Muscle layer of colon (tissue), 2 donors: ENCODE results near the gene TIMM10.
A peak's percentile ranks its signal among the peaks of the same experiment; 100 is the strongest.

ENCODE experiments used
- H3K27ac ChIP-seq: one replicate; pipeline ENCODE4 v1.7.0; 2013; ENCODE audit warnings: low read depth, mild to moderate bottlenecking, low read length, moderate library complexity
- H3K27me3 ChIP-seq, 2 donors: one replicate each; pipeline ENCODE4 v1.7.0; 2013; ENCODE audit warnings: low read length in 2 of 2, mild to moderate bottlenecking in 2 of 2; ENCODE audit not compliant: insufficient read depth in 2 of 2, control insufficient read depth in 1 of 2
- H3K36me3 ChIP-seq: one replicate; pipeline ENCODE4 v1.7.0; 2013; ENCODE audit warnings: mild to moderate bottlenecking, low read length; ENCODE audit not compliant: insufficient read depth
- H3K4me1 ChIP-seq: one replicate; pipeline ENCODE4 v1.7.0; 2013; ENCODE audit warnings: mild to moderate bottlenecking, low read length; ENCODE audit not compliant: insufficient read depth
- H3K4me3 ChIP-seq, 2 donors: one replicate each; pipeline ENCODE4 v1.7.0; 2013; ENCODE audit warnings: low read length in 2 of 2, low read depth in 1 of 2, mild to moderate bottlenecking in 1 of 2, moderate library complexity in 1 of 2
- H3K9ac ChIP-seq: one replicate; pipeline ENCODE4 v1.7.0; 2013; ENCODE audit warnings: low read length
- H3K9me3 ChIP-seq: one replicate; pipeline ENCODE4 v1.7.0; 2013; ENCODE audit warnings: mild to moderate bottlenecking, low read length
- donor health status: abdominal sarcoma.
- donor health status: Adenocarcinoma of cecum.

TIMM10 gene

GRCh38 chr11:57513911-57514537 lies 16.5 kb downstream of the TIMM10 start:
- peak overlapping the region; percentile 65 for H3K9ac ChIP-seq

GRCh38 chr11:57513452-57513795 lies 17.1 kb downstream of the TIMM10 start:
- Histone ChIP-seq H3K9ac (no peak overlapping the region), H3K9me3 (no peaks in the 10 kb centered on the region), H3K36me3 (no peaks in the 10 kb centered on the region), H3K27me3 (no peaks in the 10 kb centered on the region), H3K27ac (no peak overlapping the region), H3K4me1 (peaks cover 7% of the 10 kb centered on the region), H3K4me3 (no peak overlapping the region)

More at GRCh38 chr11:57513911-57514537, 16.5 kb downstream of the TIMM10 start:
- Histone ChIP-seq H3K27ac (peak overlapping the region; percentile 72), H3K4me1 (peaks cover 7% of the 10 kb centered on the region), H3K9me3 (no peaks in the 10 kb centered on the region), H3K36me3 (no peaks in the 10 kb centered on the region), H3K4me3 (peak overlapping the region; percentile 89 to 99), H3K27me3 (no peaks in the 10 kb centered on the region)

DNA sequence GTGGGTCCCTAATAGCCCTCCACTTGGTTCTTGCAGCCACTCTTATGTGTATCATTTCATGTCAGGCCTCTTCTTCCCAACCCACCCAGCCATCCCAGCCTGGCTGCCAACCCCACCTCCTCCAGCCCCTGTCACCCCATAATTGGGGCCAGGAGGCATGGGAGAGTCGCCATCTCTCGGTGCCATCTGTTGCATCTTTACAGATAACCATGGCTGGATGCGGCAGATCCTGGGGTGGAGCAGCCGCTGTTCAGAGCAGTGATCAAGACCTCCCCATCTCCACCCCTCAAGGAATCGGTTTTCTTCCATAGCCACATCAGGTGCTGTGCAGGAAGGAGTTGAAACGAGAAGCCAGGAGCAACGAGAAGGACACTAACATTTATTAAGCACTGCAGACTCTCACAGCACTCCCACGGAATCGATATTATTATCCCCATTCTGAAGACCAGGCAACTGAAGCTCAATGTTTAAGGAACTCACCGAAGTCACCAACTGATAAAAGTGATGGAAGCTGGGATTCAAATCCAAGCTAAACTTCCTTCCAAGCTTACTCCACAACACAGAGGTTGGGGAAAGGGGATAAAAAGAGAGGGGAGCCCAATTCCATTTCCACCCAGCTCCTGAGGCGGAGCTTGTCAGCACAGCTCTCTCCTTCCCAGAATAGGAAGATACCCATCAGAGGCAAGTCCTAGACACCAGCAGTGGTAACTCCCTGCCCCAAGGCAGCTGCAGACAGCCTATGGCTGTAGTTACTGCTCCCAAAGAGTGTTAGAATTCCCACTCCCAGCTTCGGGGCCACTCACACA lies 17.7 kb downstream of the TIMM10 start:
- no peaks in the 10 kb centered on the region for H3K9me3 ChIP-seq
- no peaks in the 10 kb centered on the region for H3K36me3 ChIP-seq
- no peak overlapping the region for H3K27ac ChIP-seq
- peaks cover 7% of the 10 kb centered on the region for H3K4me1 ChIP-seq
- H3K27me3 ChIP-seq, result no peaks in the 10 kb centered on the region
- no peak overlapping the region for H3K9ac ChIP-seq
- no peak overlapping the region for H3K4me3 ChIP-seq

- no peak overlapping the region for H3K4me3 ChIP-seq
- H3K4me1 ChIP-seq, result peaks cover 7% of the 10 kb centered on the region
- H3K9ac ChIP-seq, result no peak overlapping the region
- no peaks in the 10 kb centered on the region for H3K36me3 ChIP-seq
- no peaks in the 10 kb centered on the region for H3K9me3 ChIP-seq
- H3K27me3 ChIP-seq, result no peaks in the 10 kb centered on the region
- no peak overlapping the region for H3K27ac ChIP-seq
These were observed 18.7 kb downstream of the TIMM10 start for GRCh38 chr11:57511741-57512430.

DNA sequence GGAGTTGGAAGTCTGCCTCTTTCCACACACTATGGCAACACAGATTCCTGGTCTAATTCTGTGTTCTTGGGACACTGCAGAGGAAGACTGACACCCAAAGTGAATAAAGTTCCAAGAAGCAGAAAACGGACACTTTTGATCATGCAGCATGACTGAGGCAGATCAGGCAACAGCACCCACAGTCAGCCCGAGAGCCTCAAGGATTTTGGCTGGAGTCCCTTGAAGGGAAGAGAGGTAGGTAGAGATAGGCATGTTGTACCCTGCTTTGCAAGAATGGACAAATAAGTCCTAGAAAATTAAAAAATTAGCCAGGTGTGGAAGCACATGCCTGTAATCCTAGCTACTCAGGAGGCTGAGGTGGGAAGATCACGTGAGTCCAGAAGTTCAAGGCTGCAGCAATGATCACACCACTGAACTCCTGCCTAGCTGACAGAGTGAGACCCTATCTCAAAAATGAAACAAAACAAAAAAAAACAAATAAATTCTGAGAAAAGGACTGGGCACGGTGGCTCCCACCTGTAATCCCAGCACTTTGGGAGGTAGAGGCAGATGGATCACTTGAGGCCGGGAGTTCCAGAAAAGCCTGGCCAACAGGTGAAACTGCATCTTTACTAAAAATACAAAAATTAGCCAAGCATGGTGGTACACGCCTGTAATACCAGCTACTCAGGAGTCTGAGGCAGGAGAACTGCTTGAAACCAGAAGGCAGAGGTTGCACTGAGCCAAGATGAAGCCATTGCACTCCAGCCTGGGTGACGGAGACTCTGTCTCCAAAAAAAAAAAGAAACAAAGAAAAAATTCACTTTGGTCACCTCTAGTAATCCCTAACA lies 22.0 kb downstream of the TIMM10 start:
- Histone ChIP-seq H3K27me3 (no peaks in the 10 kb centered on the region), H3K27ac (no peak overlapping the region), H3K4me3 (no peak overlapping the region), H3K9me3 (no peaks in the 10 kb centered on the region), H3K36me3 (peaks cover 4% of the 10 kb centered on the region), H3K9ac (no peak overlapping the region), H3K4me1 (peaks cover 7% of the 10 kb centered on the region)

DNA sequence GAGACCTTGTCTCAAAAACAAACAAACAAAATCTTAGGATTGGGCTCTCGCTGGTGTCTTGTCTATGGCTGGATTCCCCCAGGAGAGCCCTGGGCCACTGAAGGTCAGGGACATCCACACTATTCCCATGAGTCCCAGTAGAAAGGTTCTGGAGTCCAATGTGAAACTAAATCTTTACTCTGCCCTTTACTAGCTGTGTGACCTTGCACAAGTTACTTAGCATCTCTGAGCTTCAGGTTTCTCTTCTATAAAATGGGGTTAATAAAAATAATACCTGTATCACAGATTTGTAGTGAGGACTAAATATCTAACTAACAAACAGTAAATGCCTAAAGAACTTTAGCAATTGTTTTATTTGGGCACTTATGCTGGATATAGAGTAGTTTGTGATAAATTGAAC lies 24.0 kb downstream of the TIMM10 start:
- Histone ChIP-seq H3K4me1 (no peaks in the 10 kb centered on the region), H3K9me3 (no peaks in the 10 kb centered on the region), H3K27ac (no peak overlapping the region), H3K4me3 (no peak overlapping the region), H3K9ac (no peak overlapping the region), H3K27me3 (no peaks in the 10 kb centered on the region), H3K36me3 (peaks cover 4% of the 10 kb centered on the region)

GRCh38 chr11:57504511-57504910 lies 26.0 kb downstream of the TIMM10 start:
- H3K27ac ChIP-seq, result no peak overlapping the region
- H3K4me1 ChIP-seq, result peaks cover 8% of the 10 kb centered on the region
- H3K9me3 ChIP-seq, result no peaks in the 10 kb centered on the region
- H3K27me3 ChIP-seq, result no peaks in the 10 kb centered on the region
- no peak overlapping the region for H3K9ac ChIP-seq
- H3K36me3 ChIP-seq, result peaks cover 4% of the 10 kb centered on the region
- no peak overlapping the region for H3K4me3 ChIP-seq

DNA sequence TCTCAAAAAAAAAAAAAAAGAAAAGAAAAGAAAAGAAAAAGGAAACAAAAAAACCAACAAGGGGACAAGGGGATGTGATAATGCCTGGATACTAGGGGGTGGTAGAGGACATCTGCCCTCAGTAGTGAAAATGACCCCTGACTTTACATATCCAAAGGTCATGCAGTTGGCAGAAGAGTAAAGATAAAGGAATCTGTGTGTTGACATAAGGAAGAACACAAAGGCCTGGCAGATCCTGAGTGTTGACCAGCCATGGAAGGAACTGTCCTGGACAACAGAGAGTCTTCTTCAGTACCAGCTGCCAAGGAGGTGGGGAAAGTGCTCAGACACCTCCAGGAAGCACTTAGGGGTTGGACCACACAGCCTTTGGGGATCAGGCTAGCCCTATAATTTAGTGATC lies 27.7 kb downstream of the TIMM10 start:
- no peak overlapping the region for H3K27ac ChIP-seq

GRCh38 chr11:57502376-57502775 lies 28.2 kb downstream of the TIMM10 start:
- Histone ChIP-seq H3K36me3 (peaks cover 8% of the 10 kb centered on the region), H3K4me1 (peaks cover 15% of the 10 kb centered on the region), H3K9ac (no peak overlapping the region), H3K4me3 (no peak overlapping the region), H3K9me3 (no peaks in the 10 kb centered on the region), H3K27me3 (no peaks in the 10 kb centered on the region), H3K27ac (no peak overlapping the region)

More for the DNA sequence above, 27.7 kb downstream of the TIMM10 start:
- no peaks in the 10 kb centered on the region for H3K9me3 ChIP-seq
- H3K36me3 ChIP-seq, result peaks cover 4% of the 10 kb centered on the region
- no peak overlapping the region for H3K4me3 ChIP-seq
- peaks cover 15% of the 10 kb centered on the region for H3K4me1 ChIP-seq
- H3K9ac ChIP-seq, result no peak overlapping the region
- no peaks in the 10 kb centered on the region for H3K27me3 ChIP-seq

DNA sequence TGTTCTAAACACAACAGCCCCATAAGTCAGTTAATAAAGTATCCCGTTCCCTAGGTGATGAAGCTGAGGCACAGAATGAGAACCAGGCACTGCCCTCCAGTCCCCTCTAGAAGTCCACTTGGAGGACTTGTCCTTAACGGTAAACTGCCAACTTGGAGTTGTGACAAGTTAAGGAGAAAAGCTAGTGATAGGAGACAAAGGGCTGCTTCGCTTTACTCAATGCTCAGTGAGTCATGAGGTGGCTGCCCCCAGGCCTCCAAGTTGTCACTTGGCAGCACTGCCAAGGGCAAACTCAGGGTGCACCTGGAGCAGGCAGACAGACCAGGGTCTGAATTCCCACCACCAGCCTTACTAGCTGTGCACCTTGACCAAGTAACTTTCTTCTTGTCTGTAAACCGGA lies 28.6 kb downstream of the TIMM10 start:
- Histone ChIP-seq H3K36me3 (peaks cover 12% of the 10 kb centered on the region), H3K27me3 (no peaks in the 10 kb centered on the region), H3K4me3 (no peak overlapping the region), H3K27ac (no peak overlapping the region), H3K9ac (no peak overlapping the region), H3K4me1 (peaks cover 15% of the 10 kb centered on the region), H3K9me3 (no peaks in the 10 kb centered on the region)

GRCh38 chr11:57500926-57501325 lies 29.6 kb downstream of the TIMM10 start:
- Histone ChIP-seq H3K9me3 (no peaks in the 10 kb centered on the region), H3K4me1 (peaks cover 15% of the 10 kb centered on the region), H3K27me3 (no peaks in the 10 kb centered on the region), H3K4me3 (no peak overlapping the region), H3K36me3 (peaks cover 17% of the 10 kb centered on the region), H3K27ac (no peak overlapping the region), H3K9ac (no peak overlapping the region)
